HepG2 (cell line): Measurements from ENCODE around the gene ANKRD40. TPM values are rescaled to one million over a fixed set of nuclear protein-coding genes. Genes with fewer than 3 reads are reported as not detected.

Experiments
- ATAC-seq: fragments of 200-7000 bp; cut with Tn5 transposase; 3 replicates; pipeline ENCODE4 v1.9.1; 2020; ENCODE audit warnings: mild to moderate bottlenecking, moderate library complexity
- BruUV-seq: library from RNA; stranded (reverse); fragments of 400-500 nt; replicated peaks from 2 replicates; lab custom pipeline; 2021; lab: Mats Ljungman, UMichigan
- CTCF ChIA-PET: fragments of 300-600 bp; formaldehyde crosslinking; extraction: SDS; loops from one replicate; lab custom pipeline; 2021; ENCODE audit warnings: low total read pairs, inconsistent platforms, low intra/inter-chr PET ratio; lab: Yijun Ruan, JAX
- POLR2A ChIA-PET: fragments of 350-600 bp; sonication (Branson Sonifier 250); formaldehyde crosslinking; loops from one replicate; lab custom pipeline; 2020; ENCODE audit warnings: antibody characterized with exemption, inconsistent platforms; lab: Yijun Ruan, JAX
- DNase-seq: peaks from one replicate; pipeline ENCODE4 v3.0.0-alpha.2; 2015; ENCODE audit warnings: low spot score
- FAIRE-seq: peaks from 3 replicates; lab custom pipeline; 2011; peaks lifted over from hg19 to GRCh38; lab: Jason Lieb, UNC
- H2AFZ ChIP-seq: one replicate; pipeline ENCODE4 v1.6.1; 2011; ENCODE audit warnings: low read length, inconsistent platforms
- H3K27ac ChIP-seq: fragments of 300-600 bp; 3 replicates; pipeline ENCODE4 v1.8.0; 2011; ENCODE audit warnings: mixed run types, mild to moderate bottlenecking, mixed read lengths, low read length, inconsistent platforms; ENCODE audit not compliant: insufficient read depth; ENCODE audit errors: extremely low read length
- H3K27me3 ChIP-seq, 2 experiments: fragments of 200-600 bp in 1 of 2; 2 replicates in 1 of 2; 3 replicates in 1 of 2; pipeline versions ENCODE4 v1.6.0 to v1.8.0; 2011; ENCODE audit warnings: low read length in 2 of 2, mild to moderate bottlenecking in 2 of 2, moderate library complexity in 2 of 2, inconsistent platforms in 1 of 2; ENCODE audit not compliant: insufficient read depth in 2 of 2, control insufficient read depth in 1 of 2
- H3K36me3 ChIP-seq, 2 experiments: fragments of 200-600 bp in 1 of 2; replicated peaks in 1 of 2; 2 replicates in 1 of 2; 3 replicates in 1 of 2; pipeline versions ENCODE4 v1.5.1 to v1.8.0; 2011; ENCODE audit warnings: low read length in 2 of 2, inconsistent platforms in 1 of 2; ENCODE audit not compliant: insufficient read depth in 2 of 2, control insufficient read depth in 1 of 2
- H3K4me1 ChIP-seq: 2 replicates; pipeline ENCODE4 v1.5.1; 2012; ENCODE audit warnings: low read length, inconsistent platforms; ENCODE audit not compliant: insufficient read depth
- H3K4me2 ChIP-seq: 2 replicates; pipeline ENCODE4 v1.6.0; 2011; ENCODE audit warnings: low read depth, low read length, inconsistent platforms
- H3K4me3 ChIP-seq, 3 experiments: fragments of 200-600 bp in 1 of 3; sonication (generic), shearing (Covaris generic) in 1 of 3; replicated peaks in 1 of 3; 2 replicates each; pipeline ENCODE4 v1.5.1; 2011 to 2016; ENCODE audit warnings: low read length in 3 of 3, inconsistent platforms in 2 of 3, low read depth in 2 of 3, mild to moderate bottlenecking in 2 of 3, control low read depth in 1 of 3, mixed read lengths in 1 of 3; ENCODE audit not compliant: insufficient read depth in 1 of 3
- H3K79me2 ChIP-seq: one replicate; pipeline ENCODE4 v1.6.1; 2011; ENCODE audit warnings: low read length, inconsistent platforms; ENCODE audit not compliant: insufficient read depth
- H3K9ac ChIP-seq: 2 replicates; pipeline ENCODE4 v1.6.0; 2011; ENCODE audit warnings: mild to moderate bottlenecking, low read depth, low read length, inconsistent platforms; ENCODE audit not compliant: insufficient read depth
- H3K9me3 ChIP-seq: 2 replicates; pipeline ENCODE4 v1.5.1; 2012; ENCODE audit warnings: mild to moderate bottlenecking, low read length
- H4K20me1 ChIP-seq: 2 replicates; pipeline ENCODE4 v1.6.0; 2011; ENCODE audit warnings: inconsistent platforms, mild to moderate bottlenecking, low read length, moderate library complexity; ENCODE audit not compliant: insufficient read depth
- AGO1 ChIP-seq: fragments of 200-400 bp; formaldehyde crosslinking; IDR thresholded peaks from 2 replicates; pipeline ENCODE4 v1.6.1; 2017; ENCODE audit warnings: mild to moderate bottlenecking, low read depth, low read length, moderate library complexity; ENCODE audit not compliant: poor library complexity, severe bottlenecking
- KDM1A ChIP-seq: IDR thresholded peaks from 2 replicates; pipeline ENCODE4 v1.6.1; 2016; ENCODE audit warnings: missing compliant biosample characterization
- MTA3 ChIP-seq: sonication (generic); formaldehyde crosslinking; IDR thresholded peaks from 2 replicates; pipeline ENCODE4 v1.4.0; 2020; ENCODE audit warnings: missing genetic modification reagents
- PHB2 ChIP-seq: fragments of 450-650 bp; IDR thresholded peaks from 2 replicates; pipeline ENCODE4 v1.6.1; 2018; ENCODE audit not compliant: partially characterized antibody
- PLRG1 ChIP-seq: fragments of 450-650 bp; conservative IDR thresholded peaks from 2 replicates; pipeline ENCODE4 v1.6.1; 2016
- RBAK ChIP-seq: sonication (generic); formaldehyde crosslinking; IDR thresholded peaks from 2 replicates; pipeline ENCODE4 v1.5.1; 2020; ENCODE audit warnings: mild to moderate bottlenecking, missing genetic modification reagents
- TEAD3 ChIP-seq: optimal IDR thresholded peaks from 2 replicates; pipeline ENCODE3; 2016; ENCODE audit warnings: borderline replicate concordance
- ZBTB38 ChIP-seq: sonication (generic); formaldehyde crosslinking; IDR thresholded peaks from 2 replicates; pipeline ENCODE4 v1.5.1; 2020; ENCODE audit warnings: mild to moderate bottlenecking, missing genetic modification reagents
- ZBTB7A ChIP-seq: sonication (generic); formaldehyde crosslinking; IDR thresholded peaks from 2 replicates; pipeline ENCODE4 v1.8.0; 2022; ENCODE audit warnings: mild to moderate bottlenecking, missing genetic modification reagents
- ZMYM3 ChIP-seq: sonication (generic); formaldehyde crosslinking; IDR thresholded peaks from 2 replicates; pipeline ENCODE4 v1.5.1; 2020; ENCODE audit warnings: mild to moderate bottlenecking, missing genetic modification reagents
- ZNF207 ChIP-seq: fragments of 450-650 bp; IDR thresholded peaks from 2 replicates; pipeline ENCODE4 v1.6.1; 2016; ENCODE audit warnings: antibody characterized with exemption, borderline replicate concordance
- ZNF687 ChIP-seq: sonication (generic); formaldehyde crosslinking; IDR thresholded peaks from 2 replicates; pipeline ENCODE4 v1.5.1; 2020; ENCODE audit warnings: mild to moderate bottlenecking, missing genetic modification reagents, moderate library complexity
- ZNF784 ChIP-seq: sonication (generic); formaldehyde crosslinking; IDR thresholded peaks from 2 replicates; pipeline ENCODE4 v1.5.1; 2020; ENCODE audit warnings: missing genetic modification reagents, mild to moderate bottlenecking, borderline replicate concordance
- WGBS: methylation state at CpG from one replicate; pipeline ENCODE4 v1.1.6; 2017; ENCODE audit warnings: low lambda C conversion rate; 5-methylcytosine and 5-hydroxymethylcytosine counted together
- in situ Hi-C: cut with HindIII; loops from 2 replicates; pipeline ENCODE4 v1.10.0; 2017; ENCODE audit warnings: low pct_unique_long_range_greater_than_20kb; ENCODE audit not compliant: extremely low pct_ligation_motif_present
- intact Hi-C: fragments of 100-400 bp; cut with micrococcal nuclease; formaldehyde crosslinking; loops from one replicate; pipeline ENCODE4 v1.10.0; 2022; ENCODE audit not compliant: unreplicated experiment
- polyA plus RNA-seq, 8 experiments: library from polyadenylated mRNA; depleted of rRNA in 3 of 8; stranded (reverse) in 7 of 8; unstranded in 1 of 8; fragments of >200 nt; fragmentation: Illumina TruSeq in 4 of 8; extraction: Trizol in 4 of 8; gene quantifications; 2 replicates each; pipeline versions ENCODE4 v1.2.1 to v1.2.3, GENCODE V29; 2011 to 2016; ENCODE audit warnings: low read depth in 4 of 8, missing spikeins in 1 of 8, mixed read lengths in 1 of 8; ENCODE audit not compliant: insufficient read depth in 1 of 8
- total RNA-seq, 5 experiments: library from RNA; depleted of rRNA; stranded (reverse); fragments of >200 nt; fragmentation: Illumina TruSeq; extraction: Trizol; gene quantifications; 2 replicates each; pipeline ENCODE4 v1.2.3, GENCODE V29; 2016; ENCODE audit warnings: low read depth in 1 of 5

The ANKRD40 gene
- total and polyA plus RNA-seq, 2 of the 13 experiments (the other 11 are each of a cell fraction or from before 2014, with no cell fraction given): 35.0 to 46.4 TPM

GRCh38 chr17:50672071-50672470 lies 35.6 kb downstream of the ANKRD40 start (continued):
- no peak for TF ChIP-seq PLRG1
- no peak for TF ChIP-seq TEAD3 (CRISPR knock-in tag)
- no peak for TF ChIP-seq MTA3 (CRISPR knock-in tag)
- no peak for TF ChIP-seq PHB2
- TF ChIP-seq ZNF207: no peak

GRCh38 chr17:50668838-50669581 lies 38.7 kb downstream of the ANKRD40 start:
- H3K27ac ChIP-seq: no peak overlapping the region
- BruUV-seq: no TSS peak
- CTCF ChIA-PET: no interaction called here
- DNase-seq: no peak
- no peak overlapping the region for H3K9ac ChIP-seq
- ATAC-seq: peak; percentile 5; the same call in 2 of the 3 replicates
- no peak overlapping the region for H3K4me3 ChIP-seq
- H2AFZ ChIP-seq: no peak overlapping the region
- in situ Hi-C loops: no loop called here
- WGBS: 85% methylated on average over 8 of the region's 9 CpGs
- H3K27me3 ChIP-seq: no peaks in the 10 kb centered on the region
- intact Hi-C loops: no loop called here
- POLR2A ChIA-PET: interaction anchor here (0.8 to 7.6 kb wide), 11 partner anchors 8 to 50 kb away, joined by 3 to 85 read pairs (median 5); partner anchors contain the start of gene LUC7L3
- no peaks in the 10 kb centered on the region for H4K20me1 ChIP-seq
- H3K9me3 ChIP-seq: no peaks in the 10 kb centered on the region
- no peaks in the 10 kb centered on the region for H3K36me3 ChIP-seq
- no peak for FAIRE-seq
- no peak overlapping the region for H3K4me2 ChIP-seq
- no peaks in the 10 kb centered on the region for H3K79me2 ChIP-seq
- H3K4me1 ChIP-seq: peaks cover 62% of the 10 kb centered on the region
- TF ChIP-seq RBAK (CRISPR knock-in tag): no peak
- TF ChIP-seq ZBTB38 (CRISPR knock-in tag): 0 out of 2 replicates have a peak, but pooled peaks have one; percentile 44
- TF ChIP-seq ZNF784 (CRISPR knock-in tag): no peak
- 0 out of 2 replicates have a peak, but pooled peaks have one; percentile 26 for TF ChIP-seq ZNF687 (CRISPR knock-in tag)
- TF ChIP-seq AGO1: peak; percentile 60
- TF ChIP-seq ZMYM3 (CRISPR knock-in tag): peak; percentile 45; the same call in 1 of the 2 replicates
- TF ChIP-seq KDM1A (CRISPR knock-in tag): peak; percentile 17; the same call in 1 of the 2 replicates
- TF ChIP-seq ZBTB7A: 0 out of 2 replicates have a peak, but pooled peaks have one; percentile 20
